ENCODE data around the gene PPP1R1C.

GRCh38 chr2:181995289-181995688, 9.6 kb downstream of the PPP1R1C start:
- TF ChIP-seq CTCF (conservative IDR thresholded peaks at IDR 0.05 in 1 of 2, IDR thresholded peaks at IDR 0.05 in 1 of 2; ENCODE audit: extremely low read depth in 1 of 2, insufficient read depth in 1 of 2, low read depth in 1 of 2, low read length in 2 of 2) (no peak), EZH2 (IDR thresholded peaks at IDR 0.05; ENCODE audit: borderline replicate concordance, low read length) (no peak)

Measured in mammary epithelial cell (primary cell).